PC-9 (cell line): Measurements from ENCODE around the gene LECT2.

ENCODE experiments used
- EZH2 ChIP-seq: fragments of 200-600 bp; sonication (generic); IDR thresholded peaks from 2 replicates; pipeline ENCODE4 v1.8.0; 2017; ENCODE audit warnings: antibody characterized with exemption, low read depth
- TF ChIP-seq, protein P1 (sequence below): fragments of 200-600 bp; sonication (generic); conservative IDR thresholded peaks from 2 replicates; pipeline ENCODE4 v1.6.1; 2017; ENCODE audit warnings: mixed run types, antibody characterized with exemption, mild to moderate bottlenecking, moderate library complexity

DNA sequence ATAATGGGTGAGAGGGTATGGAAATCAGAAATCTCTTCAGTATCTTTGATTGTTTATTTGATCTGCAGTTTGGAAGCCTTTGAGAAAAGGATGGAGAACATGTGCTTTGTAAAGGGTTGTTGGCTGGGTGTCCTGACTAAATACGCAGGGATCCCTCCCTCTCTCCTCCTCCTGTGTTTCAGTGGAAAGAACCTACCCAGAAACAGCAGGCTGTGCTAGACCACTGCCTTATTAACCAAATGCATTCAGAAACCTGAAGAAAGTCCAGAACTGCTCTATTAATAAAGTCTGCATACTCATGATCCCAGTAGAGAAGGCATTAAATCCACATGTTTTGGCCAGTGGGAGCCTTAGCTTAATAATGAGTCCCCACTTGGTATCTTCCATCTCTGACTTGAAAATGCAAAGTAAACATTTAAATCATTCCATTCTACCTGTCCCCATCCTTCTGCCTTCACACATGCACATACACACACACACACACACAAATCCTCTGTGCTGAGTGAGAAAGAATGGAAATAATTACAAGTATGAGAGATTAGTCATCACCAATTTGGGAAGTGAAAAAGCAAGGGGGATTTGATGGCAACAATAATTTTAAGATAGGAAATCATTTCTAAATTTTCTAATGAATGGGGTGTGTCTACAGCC, 10.0 kb upstream of the LECT2 start:
- TF ChIP-seq EZH2, result no peak
- TF ChIP-seq, protein P1, sequence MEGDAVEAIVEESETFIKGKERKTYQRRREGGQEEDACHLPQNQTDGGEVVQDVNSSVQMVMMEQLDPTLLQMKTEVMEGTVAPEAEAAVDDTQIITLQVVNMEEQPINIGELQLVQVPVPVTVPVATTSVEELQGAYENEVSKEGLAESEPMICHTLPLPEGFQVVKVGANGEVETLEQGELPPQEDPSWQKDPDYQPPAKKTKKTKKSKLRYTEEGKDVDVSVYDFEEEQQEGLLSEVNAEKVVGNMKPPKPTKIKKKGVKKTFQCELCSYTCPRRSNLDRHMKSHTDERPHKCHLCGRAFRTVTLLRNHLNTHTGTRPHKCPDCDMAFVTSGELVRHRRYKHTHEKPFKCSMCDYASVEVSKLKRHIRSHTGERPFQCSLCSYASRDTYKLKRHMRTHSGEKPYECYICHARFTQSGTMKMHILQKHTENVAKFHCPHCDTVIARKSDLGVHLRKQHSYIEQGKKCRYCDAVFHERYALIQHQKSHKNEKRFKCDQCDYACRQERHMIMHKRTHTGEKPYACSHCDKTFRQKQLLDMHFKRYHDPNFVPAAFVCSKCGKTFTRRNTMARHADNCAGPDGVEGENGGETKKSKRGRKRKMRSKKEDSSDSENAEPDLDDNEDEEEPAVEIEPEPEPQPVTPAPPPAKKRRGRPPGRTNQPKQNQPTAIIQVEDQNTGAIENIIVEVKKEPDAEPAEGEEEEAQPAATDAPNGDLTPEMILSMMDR, result no peak
